ENCODE results near the gene GPC1. TPM values are rescaled to one million over a fixed set of nuclear protein-coding genes. Genes with fewer than 3 reads are reported as not detected.

GPC1 gene
- polyA plus RNA-seq, 1 of the 3 experiments (the other 2 are of a cell fraction): 65.5 TPM

DNA sequence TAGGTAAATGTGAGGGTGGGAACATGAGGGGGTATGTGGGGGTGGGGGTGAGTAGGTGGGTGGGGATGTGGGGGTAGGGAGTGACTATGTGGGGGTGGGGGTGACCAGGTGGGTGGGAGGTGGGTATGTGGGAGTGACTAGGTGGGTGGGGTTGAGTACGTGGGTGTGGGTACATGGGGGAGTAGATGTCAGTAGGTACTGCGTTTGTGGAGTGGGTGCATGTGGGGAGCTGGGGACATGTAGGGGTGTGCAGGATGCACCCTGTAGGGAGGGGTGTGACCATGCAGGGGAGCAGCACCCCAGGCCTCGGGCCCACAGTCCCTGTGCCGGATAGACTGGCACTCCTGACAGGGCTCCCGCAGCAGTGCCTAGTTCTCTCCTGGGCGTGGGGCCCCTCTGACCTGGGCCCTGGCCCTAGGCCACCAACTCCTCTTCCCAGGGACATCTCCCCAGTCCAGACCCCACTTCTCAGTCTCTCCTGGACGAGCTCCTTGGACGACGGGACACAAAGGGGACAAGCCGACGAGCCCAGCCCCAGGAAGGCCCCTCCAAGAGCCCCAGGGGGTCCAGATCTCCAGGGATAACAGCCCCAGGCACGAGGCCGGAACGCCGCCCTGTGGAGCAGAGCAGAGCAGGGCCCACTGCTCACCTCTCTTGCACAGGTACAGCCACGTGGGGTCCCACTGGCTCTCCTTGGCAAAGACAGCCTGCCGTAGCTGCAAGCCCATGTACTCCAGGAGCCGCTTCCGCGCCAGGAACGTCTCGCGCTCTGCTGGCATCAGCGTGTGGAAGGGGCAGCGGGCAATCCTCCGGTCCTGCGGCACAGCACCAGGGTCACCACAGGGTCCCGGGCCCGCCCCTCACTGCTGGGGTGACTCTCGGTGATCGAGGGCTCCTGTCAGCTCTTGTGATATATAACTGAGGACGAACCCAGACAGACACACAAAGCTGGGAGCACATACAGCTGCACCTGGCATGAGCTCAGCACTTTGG, 64.1 kb downstream of the GPC1 start:
- Histone ChIP-seq H3K9me3 (no peaks in the 10 kb centered on the region), H3K79me2 (ENCODE audit: insufficient read depth) (no peaks in the 10 kb centered on the region), H3K36me3 (replicated peaks in 1 of 2; ENCODE audit: control insufficient read depth in 1 of 2, insufficient read depth in 2 of 2, low read length in 1 of 2) (peaks cover 0 to 13% of the 10 kb centered on the region in 2 experiments), H3K4me2 (no peak overlapping the region), H4K20me1 (ENCODE audit: insufficient read depth) (no peaks in the 10 kb centered on the region), H2AFZ (ENCODE audit: low read depth) (no peak overlapping the region), H3K27ac (ENCODE audit: low read depth in 2 of 2, low read length in 1 of 2) (no peak overlapping the region), H3K9me2 (no peaks in the 10 kb centered on the region), H3K4me1 (ENCODE audit: control insufficient read depth in 1 of 2, insufficient read depth in 2 of 2, low read depth in 1 of 2, low read length in 1 of 2) (no peaks in the 10 kb centered on the region), H3K27me3 (ENCODE audit: insufficient read depth) (no peaks in the 10 kb centered on the region), H3K9ac (no peak overlapping the region), H3F3A (replicated peaks; ENCODE audit: insufficient read depth) (no peaks in the 10 kb centered on the region), H3K4me3 (ENCODE audit: low read depth in 2 of 2, low read length in 1 of 2) (no peak overlapping the region)
- TF ChIP-seq RFX5 (IDR thresholded peaks at IDR 0.05; ENCODE audit: low read length) (no peak), RAD21 (IDR thresholded peaks at IDR 0.05; ENCODE audit: low read length) (no peak)
- TF ChIP-seq, protein P1, sequence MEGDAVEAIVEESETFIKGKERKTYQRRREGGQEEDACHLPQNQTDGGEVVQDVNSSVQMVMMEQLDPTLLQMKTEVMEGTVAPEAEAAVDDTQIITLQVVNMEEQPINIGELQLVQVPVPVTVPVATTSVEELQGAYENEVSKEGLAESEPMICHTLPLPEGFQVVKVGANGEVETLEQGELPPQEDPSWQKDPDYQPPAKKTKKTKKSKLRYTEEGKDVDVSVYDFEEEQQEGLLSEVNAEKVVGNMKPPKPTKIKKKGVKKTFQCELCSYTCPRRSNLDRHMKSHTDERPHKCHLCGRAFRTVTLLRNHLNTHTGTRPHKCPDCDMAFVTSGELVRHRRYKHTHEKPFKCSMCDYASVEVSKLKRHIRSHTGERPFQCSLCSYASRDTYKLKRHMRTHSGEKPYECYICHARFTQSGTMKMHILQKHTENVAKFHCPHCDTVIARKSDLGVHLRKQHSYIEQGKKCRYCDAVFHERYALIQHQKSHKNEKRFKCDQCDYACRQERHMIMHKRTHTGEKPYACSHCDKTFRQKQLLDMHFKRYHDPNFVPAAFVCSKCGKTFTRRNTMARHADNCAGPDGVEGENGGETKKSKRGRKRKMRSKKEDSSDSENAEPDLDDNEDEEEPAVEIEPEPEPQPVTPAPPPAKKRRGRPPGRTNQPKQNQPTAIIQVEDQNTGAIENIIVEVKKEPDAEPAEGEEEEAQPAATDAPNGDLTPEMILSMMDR (IDR thresholded peaks at IDR 0.05): no peak
- peak; percentile 24 for DNase-seq
- ChIA-PET POLR2A (no interaction called here), CTCF (no interaction called here)
- WGBS (ENCODE audit: low lambda C conversion rate): 96% methylated on average over 14 of the region's 32 CpGs

DNA sequence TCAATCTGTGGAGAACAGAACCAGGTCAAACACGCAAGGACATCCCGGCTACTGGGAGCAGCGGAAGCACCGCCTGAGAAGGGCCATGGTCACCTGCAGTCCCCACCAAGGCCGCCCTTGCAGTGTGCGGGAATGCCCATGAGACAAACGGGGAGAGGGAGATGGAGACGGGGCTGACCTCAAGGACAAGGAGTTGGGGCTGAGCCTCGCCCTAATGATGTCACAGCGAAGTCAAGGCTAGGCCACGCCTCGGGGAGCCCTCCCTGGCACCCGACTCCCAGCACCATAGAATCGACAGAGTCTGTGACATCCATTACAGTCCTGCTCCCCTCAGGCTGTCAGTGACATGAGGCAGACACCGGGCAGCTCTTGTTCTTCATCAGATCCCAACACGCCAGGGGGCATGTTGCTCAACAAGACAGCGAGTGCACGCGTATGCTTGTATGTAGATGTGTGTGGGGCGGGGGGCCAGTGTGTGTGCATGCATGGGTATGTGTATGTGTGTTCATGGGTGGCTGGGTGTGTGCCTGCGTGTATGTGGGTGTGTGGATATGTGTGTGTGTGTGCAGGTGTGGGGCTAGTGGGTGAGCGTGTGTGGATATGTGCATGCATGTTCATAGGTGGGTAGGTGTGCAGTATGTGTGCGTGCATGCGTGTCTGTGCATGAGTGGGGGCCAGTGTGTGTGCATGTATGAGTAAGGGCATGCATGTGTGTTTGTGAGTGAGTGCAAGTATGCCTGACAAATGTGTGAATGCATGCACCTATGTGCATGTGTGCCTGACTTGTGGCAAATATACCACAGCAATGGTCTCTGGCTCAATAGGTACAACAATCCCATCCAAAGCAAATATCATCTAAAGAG, 65.3 kb downstream of the GPC1 start:
- no peaks in the 10 kb centered on the region for H3F3A ChIP-seq (replicated peaks; ENCODE audit: insufficient read depth)
- TF ChIP-seq POLR2AphosphoS5 (IDR thresholded peaks at IDR 0.05; ENCODE audit: low read depth, low read length) (no peak), EP300 (IDR thresholded peaks at IDR 0.05; ENCODE audit: borderline replicate concordance in 1 of 2, low read depth in 1 of 2, low read length in 1 of 2) (no peak)
- POLR2A ChIA-PET: no interaction called here
- peaks cover 0 to 13% of the 10 kb centered on the region in 2 experiments for H3K36me3 ChIP-seq (replicated peaks in 1 of 2; ENCODE audit: control insufficient read depth in 1 of 2, insufficient read depth in 2 of 2, low read length in 1 of 2)
- H3K27me3 ChIP-seq (ENCODE audit: insufficient read depth): no peaks in the 10 kb centered on the region
- H3K4me3 ChIP-seq (ENCODE audit: low read depth in 2 of 2, low read length in 1 of 2): no peak overlapping the region
- H3K4me2 ChIP-seq: no peak overlapping the region
- no peaks in the 10 kb centered on the region for H4K20me1 ChIP-seq (ENCODE audit: insufficient read depth)
- H3K79me2 ChIP-seq (ENCODE audit: insufficient read depth): no peaks in the 10 kb centered on the region
- no peaks in the 10 kb centered on the region for H3K9me3 ChIP-seq
- CTCF ChIA-PET: no interaction called here
- no peaks in the 10 kb centered on the region for H3K4me1 ChIP-seq (ENCODE audit: control insufficient read depth in 1 of 2, insufficient read depth in 2 of 2, low read depth in 1 of 2, low read length in 1 of 2)
- WGBS (ENCODE audit: low lambda C conversion rate): 95% methylated on average over 21 of the region's 24 CpGs
- H3K9ac ChIP-seq: no peak overlapping the region
- peak; percentile 28 for DNase-seq
- H2AFZ ChIP-seq (ENCODE audit: low read depth): no peak overlapping the region
- H3K27ac ChIP-seq (ENCODE audit: low read depth in 2 of 2, low read length in 1 of 2): no peak overlapping the region
- H3K9me2 ChIP-seq: no peaks in the 10 kb centered on the region

DNA sequence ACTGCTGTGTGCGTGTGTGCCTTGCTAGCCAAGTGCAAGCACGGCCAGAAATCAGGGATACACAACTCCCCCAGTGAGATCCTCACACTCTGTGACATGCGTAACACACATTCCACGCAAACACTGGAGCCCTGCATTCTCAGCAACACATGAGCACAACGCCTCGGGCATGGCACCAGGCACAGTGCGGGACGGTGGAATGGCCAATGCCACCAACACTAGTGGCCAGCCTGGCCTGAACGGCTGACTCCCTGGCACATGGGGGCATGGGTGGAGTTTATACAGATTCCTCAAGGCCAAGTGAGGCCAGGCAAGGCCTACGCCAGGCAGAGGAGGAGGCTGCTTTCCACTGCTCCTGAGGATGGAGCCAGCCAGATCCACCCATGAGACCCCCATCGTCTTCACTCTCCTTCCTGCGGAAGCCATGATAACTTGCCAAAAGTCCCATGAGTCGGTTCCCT, 66.1 kb downstream of the GPC1 start:
- Histone ChIP-seq H3K79me2 (ENCODE audit: insufficient read depth) (no peaks in the 10 kb centered on the region), H3K27me3 (ENCODE audit: insufficient read depth) (no peaks in the 10 kb centered on the region), H3K4me2 (no peak overlapping the region), H3K9me3 (no peaks in the 10 kb centered on the region), H2AFZ (ENCODE audit: low read depth) (no peak overlapping the region), H3K9ac (no peak overlapping the region), H3K36me3 (replicated peaks in 1 of 2; ENCODE audit: control insufficient read depth in 1 of 2, insufficient read depth in 2 of 2, low read length in 1 of 2) (peaks cover 0 to 11% of the 10 kb centered on the region in 2 experiments), H3K9me2 (no peaks in the 10 kb centered on the region), H3K4me1 (ENCODE audit: control insufficient read depth in 1 of 2, insufficient read depth in 2 of 2, low read depth in 1 of 2, low read length in 1 of 2) (no peaks in the 10 kb centered on the region), H3K27ac (ENCODE audit: low read depth in 2 of 2, low read length in 1 of 2) (no peak overlapping the region), H3F3A (replicated peaks; ENCODE audit: insufficient read depth) (no peaks in the 10 kb centered on the region), H3K4me3 (ENCODE audit: low read depth in 2 of 2, low read length in 1 of 2) (no peak overlapping the region), H4K20me1 (ENCODE audit: insufficient read depth) (no peaks in the 10 kb centered on the region)
- 95% methylated on average over 12 of the region's 13 CpGs for WGBS (ENCODE audit: low lambda C conversion rate)
- DNase-seq: peak; percentile 10
- ChIA-PET POLR2A (no interaction called here), CTCF (no interaction called here)
- TF ChIP-seq, protein P2, sequence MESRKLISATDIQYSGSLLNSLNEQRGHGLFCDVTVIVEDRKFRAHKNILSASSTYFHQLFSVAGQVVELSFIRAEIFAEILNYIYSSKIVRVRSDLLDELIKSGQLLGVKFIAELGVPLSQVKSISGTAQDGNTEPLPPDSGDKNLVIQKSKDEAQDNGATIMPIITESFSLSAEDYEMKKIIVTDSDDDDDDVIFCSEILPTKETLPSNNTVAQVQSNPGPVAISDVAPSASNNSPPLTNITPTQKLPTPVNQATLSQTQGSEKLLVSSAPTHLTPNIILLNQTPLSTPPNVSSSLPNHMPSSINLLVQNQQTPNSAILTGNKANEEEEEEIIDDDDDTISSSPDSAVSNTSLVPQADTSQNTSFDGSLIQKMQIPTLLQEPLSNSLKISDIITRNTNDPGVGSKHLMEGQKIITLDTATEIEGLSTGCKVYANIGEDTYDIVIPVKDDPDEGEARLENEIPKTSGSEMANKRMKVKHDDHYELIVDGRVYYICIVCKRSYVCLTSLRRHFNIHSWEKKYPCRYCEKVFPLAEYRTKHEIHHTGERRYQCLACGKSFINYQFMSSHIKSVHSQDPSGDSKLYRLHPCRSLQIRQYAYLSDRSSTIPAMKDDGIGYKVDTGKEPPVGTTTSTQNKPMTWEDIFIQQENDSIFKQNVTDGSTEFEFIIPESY (IDR thresholded peaks at IDR 0.05; ENCODE audit: borderline replicate concordance, low read depth): no peak
- TF ChIP-seq, protein P1 (IDR thresholded peaks at IDR 0.05): no peak
- no peak for TF ChIP-seq TAF1 (IDR thresholded peaks at IDR 0.05; ENCODE audit: borderline replicate concordance, low read depth, low read length)
- no peak for TF ChIP-seq RAD21 (IDR thresholded peaks at IDR 0.05; ENCODE audit: low read length)

Data from SK-N-SH (cell line).